ENCODE data around the gene KATNAL1.

DNA sequence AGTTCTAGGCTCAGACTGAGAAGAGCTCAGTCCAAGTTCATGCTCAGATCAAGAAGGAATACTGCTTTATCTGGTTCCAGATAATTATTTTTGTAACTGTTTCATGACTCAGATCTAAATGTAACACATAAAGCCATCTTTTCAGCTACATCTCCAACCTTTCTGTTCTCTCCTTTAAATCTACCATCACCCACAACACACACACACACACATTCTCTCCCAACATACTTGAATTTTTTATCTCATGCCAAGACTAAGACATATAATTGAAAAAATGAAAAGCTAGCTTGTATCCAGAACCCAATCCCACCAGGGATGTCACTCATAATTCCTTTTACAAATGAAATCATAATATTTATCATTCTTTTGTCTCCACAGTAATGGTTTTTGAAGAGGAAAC lies 7.6 kb downstream of the KATNAL1 start:
- TF ChIP-seq CTCF (IDR thresholded peaks at IDR 0.05), result no peak
- no peak for TF ChIP-seq POLR2AphosphoS5 (IDR thresholded peaks at IDR 0.05)
- TF ChIP-seq EP300 (IDR thresholded peaks at IDR 0.05), result no peak

Measured in suprapubic skin (tissue), 4 donors.